ENCODE results near the gene NAGPA.

DNA sequence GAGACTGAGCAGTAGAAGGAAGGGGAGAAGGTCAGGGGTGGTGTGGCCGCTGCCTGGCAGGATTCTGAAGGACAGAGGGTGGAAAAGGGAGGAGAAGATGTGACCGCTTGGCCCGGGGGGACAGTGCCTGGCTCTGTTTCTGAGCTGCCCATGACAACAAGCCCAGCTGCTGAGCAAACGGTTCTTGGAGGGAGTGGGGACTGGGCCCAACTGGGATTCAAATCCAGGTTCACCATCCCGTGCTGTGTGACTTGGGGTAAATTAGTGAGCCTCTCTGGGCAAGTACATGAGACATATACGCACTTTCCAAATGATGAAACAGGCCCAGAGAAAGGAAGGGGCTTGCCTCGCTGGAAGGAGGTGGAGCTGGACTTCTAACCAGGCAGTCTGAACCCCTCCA, 52.3 kb downstream of the NAGPA start:
- TF ChIP-seq POLR2A (IDR thresholded peaks at IDR 0.05), result no peak
- TF ChIP-seq, protein P1, sequence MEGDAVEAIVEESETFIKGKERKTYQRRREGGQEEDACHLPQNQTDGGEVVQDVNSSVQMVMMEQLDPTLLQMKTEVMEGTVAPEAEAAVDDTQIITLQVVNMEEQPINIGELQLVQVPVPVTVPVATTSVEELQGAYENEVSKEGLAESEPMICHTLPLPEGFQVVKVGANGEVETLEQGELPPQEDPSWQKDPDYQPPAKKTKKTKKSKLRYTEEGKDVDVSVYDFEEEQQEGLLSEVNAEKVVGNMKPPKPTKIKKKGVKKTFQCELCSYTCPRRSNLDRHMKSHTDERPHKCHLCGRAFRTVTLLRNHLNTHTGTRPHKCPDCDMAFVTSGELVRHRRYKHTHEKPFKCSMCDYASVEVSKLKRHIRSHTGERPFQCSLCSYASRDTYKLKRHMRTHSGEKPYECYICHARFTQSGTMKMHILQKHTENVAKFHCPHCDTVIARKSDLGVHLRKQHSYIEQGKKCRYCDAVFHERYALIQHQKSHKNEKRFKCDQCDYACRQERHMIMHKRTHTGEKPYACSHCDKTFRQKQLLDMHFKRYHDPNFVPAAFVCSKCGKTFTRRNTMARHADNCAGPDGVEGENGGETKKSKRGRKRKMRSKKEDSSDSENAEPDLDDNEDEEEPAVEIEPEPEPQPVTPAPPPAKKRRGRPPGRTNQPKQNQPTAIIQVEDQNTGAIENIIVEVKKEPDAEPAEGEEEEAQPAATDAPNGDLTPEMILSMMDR (IDR thresholded peaks at IDR 0.05), result no peak

Data from thyroid gland (tissue), 4 donors.